Measurements from ENCODE around the gene PRM3.
"Not testable (repeated sequence)": the region's sequence is repeated elsewhere in the genome, so short reads cannot be mapped to it uniquely, and the experiment has no call there.

The PRM3 gene

GRCh38 chr16:11291091-11291703 is 17.8 kb upstream of the PRM3 start:
- no peak for DNase-seq (ENCODE audit: low read depth)
- H3K4me3 ChIP-seq (ENCODE audit: low read depth, low read length): no peak overlapping the region
- TF ChIP-seq CTCF (IDR thresholded peaks at IDR 0.05; ENCODE audit: control insufficient read depth, extremely low read depth, insufficient read depth): no peak

GRCh38 chr16:11290102-11290893 is 16.9 kb upstream of the PRM3 start:
- no peak for TF ChIP-seq CTCF (IDR thresholded peaks at IDR 0.05; ENCODE audit: control insufficient read depth, extremely low read depth, insufficient read depth)
- H3K4me3 ChIP-seq (ENCODE audit: low read depth, low read length): no peak overlapping the region
- no peak for DNase-seq (ENCODE audit: low read depth)

GRCh38 chr16:11289696-11290095 is 16.3 kb upstream of the PRM3 start:
- not testable (repeated sequence) for H3K4me3 ChIP-seq (ENCODE audit: low read depth, low read length); DNase-seq (ENCODE audit: low read depth)

GRCh38 chr16:11289202-11289601 is 15.8 kb upstream of the PRM3 start:
- no peak for TF ChIP-seq CTCF (IDR thresholded peaks at IDR 0.05; ENCODE audit: control insufficient read depth, extremely low read depth, insufficient read depth)
- DNase-seq (ENCODE audit: low read depth): no peak
- H3K4me3 ChIP-seq (ENCODE audit: low read depth, low read length): no peak overlapping the region

- TF ChIP-seq CTCF (IDR thresholded peaks at IDR 0.05; ENCODE audit: control insufficient read depth, extremely low read depth, insufficient read depth): no peak
- H3K4me3 ChIP-seq (ENCODE audit: low read depth, low read length): no peak overlapping the region
- DNase-seq (ENCODE audit: low read depth): no peak
These were observed 12.4 kb upstream of the PRM3 start for GRCh38 chr16:11285842-11286241.

- no peak for TF ChIP-seq CTCF (IDR thresholded peaks at IDR 0.05; ENCODE audit: control insufficient read depth, extremely low read depth, insufficient read depth)
- no peak overlapping the region for H3K4me3 ChIP-seq (ENCODE audit: low read depth, low read length)
- no peak for DNase-seq (ENCODE audit: low read depth)
These were observed 10.4 kb upstream of the PRM3 start for GRCh38 chr16:11283820-11284248.

- TF ChIP-seq CTCF (IDR thresholded peaks at IDR 0.05; ENCODE audit: control insufficient read depth, extremely low read depth, insufficient read depth): no peak
- DNase-seq (ENCODE audit: low read depth): no peak
These were observed 7.4 kb upstream of the PRM3 start, which contains the start of gene PRM1 for GRCh38 chr16:11280616-11281522. Gene PRM1 (minus strand): TSS chr16:11281330. CDS start chr16:11281238, 92 bp downstream.

More at GRCh38 chr16:11280616-11281522, 7.4 kb upstream of the PRM3 start, which contains the start of gene PRM1:
- no peak within 1 kb of the TSS for H3K4me3 ChIP-seq (ENCODE audit: low read depth, low read length)

All from LNCaP clone FGC (cell line).